Stromal cell of bone marrow (primary cell): ENCODE results near the gene PSMG3.

Experiments
- DNase-seq: peaks from one replicate; pipeline ENCODE4 v3.0.0-alpha.2; 2012; ENCODE audit warnings: low read depth

Gene PSMG3

DNA sequence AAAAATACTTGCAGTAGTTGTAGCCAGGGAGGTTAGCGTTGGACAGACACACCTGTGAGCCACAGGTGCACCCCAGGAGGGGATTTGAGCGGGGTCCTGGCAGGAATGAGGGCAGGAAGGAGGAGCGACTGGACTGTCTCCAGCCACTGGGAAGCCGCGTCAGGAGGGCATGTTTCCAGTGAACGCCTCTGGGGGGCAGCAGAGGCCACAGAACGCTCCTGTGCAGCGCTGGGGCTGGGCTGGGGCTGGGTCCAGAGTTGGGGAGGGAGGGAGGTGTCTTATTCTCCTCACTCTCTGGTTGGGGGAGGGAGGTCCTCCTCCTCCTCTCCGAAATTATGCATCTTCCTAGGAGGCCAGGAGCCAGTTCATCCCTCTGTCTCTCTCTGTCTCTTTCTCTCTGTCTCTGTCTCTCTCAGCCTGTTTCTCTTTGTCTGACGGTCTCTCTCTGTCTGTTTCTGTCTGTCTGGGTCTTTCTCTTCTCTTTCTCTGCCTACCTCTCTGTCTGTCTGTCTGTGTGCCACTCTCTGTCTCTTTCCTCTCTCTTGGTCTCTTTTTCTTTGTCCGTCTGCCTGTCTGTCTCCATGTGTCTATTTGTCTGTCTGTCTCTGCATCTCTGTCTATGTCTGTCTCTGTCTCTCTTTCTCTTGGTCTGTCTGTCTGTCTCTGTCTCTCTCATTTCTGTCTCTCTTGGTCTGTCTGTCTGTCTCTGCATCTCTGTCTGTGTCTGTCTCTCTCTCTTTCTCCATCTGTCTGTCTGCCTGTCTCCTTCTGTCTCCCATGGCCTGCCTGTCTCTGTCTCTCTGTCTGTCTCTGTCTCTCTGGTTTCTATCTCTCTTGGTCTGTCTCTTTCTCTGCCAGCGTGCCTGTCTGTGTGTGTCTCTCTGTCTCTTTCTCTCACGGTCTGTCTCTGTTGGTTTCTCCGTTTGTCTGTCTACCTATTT lies 9.9 kb upstream of the PSMG3 start:
- peak; percentile 23 for DNase-seq

DNA sequence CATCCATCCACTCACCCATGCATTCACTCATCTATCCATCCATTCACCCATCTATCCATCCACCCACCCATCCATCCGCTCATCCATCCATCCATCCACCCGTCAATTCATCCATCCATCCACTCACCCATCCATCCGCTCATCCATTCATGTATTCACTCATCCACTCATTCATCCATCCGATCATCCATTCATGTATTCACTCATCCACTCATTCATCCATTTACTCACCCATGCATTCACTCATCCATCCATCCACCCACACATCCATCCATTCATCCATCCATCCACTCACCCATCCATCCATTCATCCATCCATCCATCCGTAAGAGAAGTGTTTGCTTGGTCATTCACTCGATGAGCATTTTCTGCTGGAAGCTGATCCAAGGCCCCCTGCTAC lies 8.7 kb upstream of the PSMG3 start:
- no peak for DNase-seq

- no peak for DNase-seq
These were observed 6.9 kb upstream of the PSMG3 start for GRCh38 chr7:1576521-1577253.

DNA sequence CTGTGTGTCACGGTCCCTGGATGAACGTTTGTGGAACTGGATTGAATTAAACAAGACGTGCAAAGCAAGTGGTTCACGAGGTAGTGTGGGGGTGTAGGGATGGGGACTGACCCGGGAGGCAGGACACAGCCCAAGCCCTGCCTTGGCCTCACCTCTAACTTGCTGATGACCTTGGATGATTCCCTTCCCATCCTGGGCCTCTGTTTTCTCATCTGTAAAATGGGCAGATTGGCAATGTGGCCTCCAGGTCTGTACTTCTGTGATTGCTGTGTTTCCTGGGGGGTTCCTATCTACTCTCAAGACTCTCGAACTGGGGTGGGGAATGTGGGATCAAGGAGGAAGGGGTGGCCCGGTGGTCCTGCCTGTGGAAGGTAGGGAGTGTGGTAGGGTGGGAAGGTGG lies 6.0 kb upstream of the PSMG3 start:
- DNase-seq = no peak

DNA sequence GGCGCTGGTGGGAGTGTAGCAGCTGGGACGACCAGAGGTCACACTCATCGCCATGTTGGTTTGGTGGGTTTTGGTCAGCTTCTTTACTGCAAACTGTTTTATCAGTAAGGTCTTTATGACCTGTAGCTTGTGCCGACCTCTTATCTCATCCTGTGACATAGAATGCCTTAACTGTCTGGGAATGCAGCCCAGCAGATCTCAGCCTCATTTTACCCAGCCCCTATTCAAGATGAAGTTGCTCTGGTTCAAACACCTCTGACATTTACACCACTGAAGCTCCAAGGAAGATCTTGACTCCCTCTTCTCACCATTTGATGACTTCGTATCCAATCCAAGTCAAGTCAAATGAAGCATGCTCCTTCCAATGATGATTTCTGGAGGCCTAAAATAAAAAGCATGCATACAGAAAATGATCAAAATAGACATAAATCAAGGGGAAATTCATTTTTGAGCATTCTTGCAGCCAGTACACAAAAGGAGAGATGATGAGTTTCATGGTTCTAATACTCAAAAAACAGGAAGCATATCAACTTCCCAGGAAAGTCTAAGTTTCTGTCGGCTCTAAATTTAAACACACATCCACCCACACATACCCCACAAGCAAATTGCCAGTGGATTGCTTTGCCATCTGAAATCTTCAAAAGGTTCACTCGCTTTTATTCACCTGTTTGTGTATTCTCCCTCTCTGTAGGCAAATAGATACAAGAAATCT lies 2.4 kb upstream of the PSMG3 start:
- DNase-seq = no peak

DNA sequence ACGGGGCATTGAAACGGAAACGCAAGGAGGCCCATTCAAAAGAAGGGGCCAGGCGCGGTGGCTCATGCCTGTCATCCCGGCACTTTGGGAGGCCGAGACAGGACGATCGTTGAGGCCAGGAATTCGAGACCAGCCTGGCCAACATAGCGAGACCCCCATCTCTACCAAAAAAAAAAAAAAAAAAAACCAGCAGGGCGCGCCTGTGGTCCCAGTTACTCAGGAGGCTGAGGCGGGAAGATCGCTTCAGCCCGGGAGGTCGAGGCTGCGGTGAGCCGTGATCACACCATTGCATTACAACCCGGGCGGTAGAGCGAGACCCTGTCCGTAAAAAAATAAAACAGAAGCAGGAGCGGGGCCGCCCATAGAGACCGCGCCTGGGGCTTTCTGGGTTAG lies 396 bp downstream of the PSMG3 start:
- DNase-seq = no peak

- peak; percentile 54 for DNase-seq
These were observed 816 bp downstream of the PSMG3 start for GRCh38 chr7:1569016-1569415.

DNA sequence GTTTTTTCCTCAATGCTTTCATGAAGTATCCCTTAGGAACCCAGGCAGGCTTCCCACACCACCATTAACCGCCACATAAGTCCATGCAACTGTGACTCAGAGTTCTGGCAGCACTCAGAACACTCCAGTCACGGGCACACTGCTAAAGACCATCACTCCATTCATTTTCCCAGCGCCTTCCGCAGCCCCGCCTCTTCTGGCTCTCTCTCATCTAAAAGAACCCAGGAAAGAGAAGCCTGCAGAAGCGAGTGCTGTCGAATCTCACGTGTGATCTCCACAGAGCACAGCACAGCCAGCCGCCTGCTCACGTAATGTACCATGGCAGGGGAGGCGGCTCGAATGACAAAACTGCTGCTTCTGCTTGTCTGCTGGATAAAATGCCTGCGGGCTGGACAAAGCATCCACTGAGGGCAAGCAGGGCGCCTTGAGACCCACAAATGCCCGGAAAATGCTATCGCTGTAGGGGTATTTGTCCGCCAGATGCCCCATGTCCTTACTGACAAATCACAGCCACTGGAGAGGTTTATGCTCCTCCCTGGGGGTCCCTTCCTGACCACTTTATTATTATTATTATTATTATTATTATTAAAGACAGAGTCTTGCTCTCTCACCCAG lies 1.8 kb downstream of the PSMG3 start:
- DNase-seq = peak; percentile 82

DNA sequence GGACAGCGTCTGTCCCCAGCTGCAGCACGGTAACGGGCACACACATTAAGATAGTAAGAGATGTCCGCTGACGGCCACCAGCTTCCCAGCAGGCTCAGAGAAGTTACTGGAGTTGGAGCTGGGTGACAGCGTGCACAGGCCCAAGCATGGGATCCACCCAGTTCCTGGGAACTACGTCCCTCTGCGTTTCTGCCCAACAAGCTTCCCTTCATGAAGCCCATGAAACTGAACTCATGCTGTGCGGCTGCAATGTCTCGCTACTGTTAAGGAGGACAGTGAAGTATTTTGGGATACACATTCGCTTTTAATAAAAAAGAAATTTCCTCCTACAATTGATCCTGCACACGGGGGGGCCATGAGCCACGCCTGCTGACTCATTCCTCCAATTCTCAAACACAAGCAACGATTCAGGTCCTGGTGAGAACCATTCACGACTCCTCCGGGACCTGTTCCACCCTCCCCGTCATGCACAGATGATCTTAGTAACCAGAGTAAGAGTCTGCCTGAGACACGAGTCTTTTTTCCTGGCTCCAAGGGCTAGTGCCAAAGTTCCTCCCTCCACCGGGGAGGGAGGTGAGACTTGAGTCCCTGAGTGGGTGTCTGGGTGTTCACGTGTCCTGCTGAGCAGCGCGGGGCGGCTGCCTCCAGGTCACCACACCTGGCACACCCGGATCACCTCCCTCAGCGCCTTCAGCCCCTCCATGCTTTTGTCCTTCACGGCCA lies 2.6 kb downstream of the PSMG3 start:
- DNase-seq = peak; percentile 91

- DNase-seq = no peak
These were observed 3.2 kb downstream of the PSMG3 start for GRCh38 chr7:1566687-1567048.

- peak; percentile 39 for DNase-seq
These were observed 5.2 kb downstream of the PSMG3 start for GRCh38 chr7:1564603-1565022.

GRCh38 chr7:1563981-1564602 lies 5.7 kb downstream of the PSMG3 start:
- no peak for DNase-seq

GRCh38 chr7:1562597-1563051 lies 7.2 kb downstream of the PSMG3 start:
- no peak for DNase-seq

GRCh38 chr7:1562116-1562515 lies 7.7 kb downstream of the PSMG3 start:
- no peak for DNase-seq

DNA sequence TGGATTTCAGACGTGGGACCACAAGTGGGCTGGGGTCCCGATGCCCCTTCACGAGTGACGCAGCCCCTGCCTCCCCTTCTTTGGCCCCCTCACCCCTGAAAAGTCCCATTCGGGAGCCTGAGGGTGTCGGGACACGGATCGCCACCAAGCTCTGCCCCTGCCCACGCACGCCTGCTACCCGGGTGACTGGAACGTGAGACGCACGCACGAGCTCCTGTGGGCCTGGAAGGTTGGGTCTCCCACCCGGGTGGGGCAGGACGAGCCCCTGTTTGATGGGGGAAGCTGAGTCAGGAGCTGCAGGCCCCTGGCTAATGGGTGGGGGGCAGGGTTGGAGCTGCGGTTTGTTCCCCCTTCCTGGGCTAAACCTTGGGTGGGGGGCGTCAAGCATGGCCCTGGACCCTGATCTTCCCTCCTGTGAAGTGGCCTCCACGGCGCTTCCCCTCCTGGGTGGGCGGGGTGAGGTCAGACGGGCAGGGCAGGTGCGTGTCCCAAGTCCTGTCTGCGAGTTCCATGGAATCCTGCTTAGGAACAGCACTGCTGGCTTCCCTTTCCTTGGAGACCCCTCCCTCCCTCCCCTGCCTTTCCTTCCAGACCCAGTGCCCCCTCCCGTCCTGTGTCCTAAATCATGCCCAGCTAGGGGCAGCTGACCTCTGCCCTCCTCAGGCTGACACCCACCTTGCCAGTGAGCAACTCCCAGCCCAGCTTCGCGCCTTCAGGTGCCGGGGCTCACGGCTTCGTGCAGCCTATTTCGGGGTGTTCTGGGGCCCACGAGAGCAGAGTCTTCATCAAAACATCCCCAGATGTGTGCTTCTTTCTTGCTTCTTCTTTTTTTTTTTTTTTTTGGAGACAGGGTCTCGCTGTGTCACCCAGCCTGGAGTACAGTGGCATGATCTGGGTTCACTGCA lies 8.5 kb downstream of the PSMG3 start:
- DNase-seq = no peak

GRCh38 chr7:1560620-1561031 lies 9.2 kb downstream of the PSMG3 start:
- DNase-seq = no peak

GRCh38 chr7:1559626-1560590 lies 9.9 kb downstream of the PSMG3 start:
- no peak for DNase-seq

DNA sequence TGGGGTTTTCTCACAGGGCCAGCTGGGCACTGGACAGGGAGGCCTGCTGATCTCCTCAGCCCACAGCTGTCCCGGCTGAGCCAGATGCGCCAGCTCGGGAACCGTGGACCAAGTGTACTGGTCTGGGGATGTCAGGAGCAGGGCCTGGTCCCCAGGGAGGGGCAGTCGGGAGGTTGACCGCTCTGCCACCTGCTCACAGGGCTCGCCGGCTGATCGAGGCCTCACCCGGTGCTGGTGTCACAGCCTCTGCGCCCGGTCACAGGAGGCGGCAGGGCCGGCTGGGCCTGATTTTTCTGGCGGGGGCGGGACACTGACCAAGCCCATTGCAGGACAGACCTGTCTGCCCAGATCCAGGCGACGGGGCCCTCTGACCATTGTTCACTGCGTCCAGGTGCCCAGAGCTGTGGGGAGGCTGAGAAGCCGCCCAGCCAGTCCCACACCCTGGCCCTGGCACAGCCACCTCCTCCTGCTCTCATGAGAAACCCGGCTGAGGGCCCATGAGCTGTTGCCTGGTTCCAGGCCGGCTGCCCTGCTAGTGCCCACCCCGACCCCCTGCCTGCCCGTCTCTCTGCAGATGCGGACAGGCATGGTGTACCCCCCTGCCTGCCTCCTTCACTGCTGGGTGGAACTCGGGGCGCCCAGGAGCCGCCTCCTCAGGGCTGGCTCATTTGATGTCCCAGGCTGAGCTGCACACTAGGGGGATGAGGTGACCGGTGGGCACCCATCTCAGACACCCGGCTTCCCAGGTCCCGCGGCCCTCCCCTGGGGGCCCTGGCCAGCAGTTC lies 10.8 kb downstream of the PSMG3 start:
- no peak for DNase-seq
